ENCODE results near the gene TMEM168. TPM values are rescaled to one million over a fixed set of nuclear protein-coding genes. Genes with fewer than 3 reads are reported as not detected.

TMEM168 gene
- total and polyA plus RNA-seq, 12 donors, result 9.6 to 23.7 (median 17.5) TPM

GRCh38 chr7:112781110-112781509 is 9.1 kb downstream of the TMEM168 start:
- Histone ChIP-seq H3K4me1 (peaks cover 0 to 21% (median 11%) of the 10 kb centered on the region in 9 donors), H3K4me3 (no peak overlapping the region), H3K27me3 (no peaks in the 10 kb centered on the region), H3K9me3 (no peaks in the 10 kb centered on the region), H3K27ac (no peak overlapping the region), H3K36me3 (peaks cover 0 to 49% (median 10%) of the 10 kb centered on the region in 9 donors)
- no peak for TF ChIP-seq CTCF (IDR thresholded peaks at IDR 0.05)
- no peak for DNase-seq
- peak in 1 of 8 donors; percentile 54 for ATAC-seq
- intact Hi-C loops (cut with DNase I), result loop anchor here in 3 of 10 donors (10.0 kb wide), 2 partner anchors 334 to 1636 kb away; partner anchors contain the start of gene SMIM30 (in 2 of the 3)

GRCh38 chr7:112779667-112780066 is 10.5 kb downstream of the TMEM168 start:
- Histone ChIP-seq H3K4me1 (peaks cover 0 to 21% (median 11%) of the 10 kb centered on the region in 9 donors), H3K27ac (no peak overlapping the region), H3K4me3 (no peak overlapping the region), H3K27me3 (no peaks in the 10 kb centered on the region), H3K9me3 (no peaks in the 10 kb centered on the region), H3K36me3 (peaks cover 0 to 44% (median 10%) of the 10 kb centered on the region in 9 donors)
- 94 to 95% methylated on average over 4 of the region's 4 CpGs for WGBS, 2 donors
- ATAC-seq (no peak), DNase-seq (no peak)
- intact Hi-C loops (cut with DNase I), result loop anchor here in 3 of 10 donors (10.0 kb wide), 2 partner anchors 335 to 1635 kb away; partner anchors contain the start of gene SMIM30 (in 2 of the 3)
- no peak for TF ChIP-seq CTCF (IDR thresholded peaks at IDR 0.05)

- intact Hi-C loops (cut with DNase I), result no loop called here
- H3K9me3 ChIP-seq, result no peaks in the 10 kb centered on the region
- no peak overlapping the region for H3K4me3 ChIP-seq
- no peaks in the 10 kb centered on the region for H3K27me3 ChIP-seq
- H3K27ac ChIP-seq, result no peak overlapping the region
- H3K4me1 ChIP-seq, result peaks cover 0 to 18% (median 9%) of the 10 kb centered on the region in 9 donors
- no peak for DNase-seq
- H3K36me3 ChIP-seq, result peaks cover 0 to 30% (median 0%) of the 10 kb centered on the region in 9 donors
- ATAC-seq, result no peak
- TF ChIP-seq CTCF (IDR thresholded peaks at IDR 0.05), result no peak
These were observed 12.8 kb downstream of the TMEM168 start for GRCh38 chr7:112777406-112777805.

GRCh38 chr7:112771166-112771565 is 19.0 kb downstream of the TMEM168 start:
- intact Hi-C loops (cut with DNase I), result no loop called here

More at GRCh38 chr7:112771166-112771565, 19.0 kb downstream of the TMEM168 start:
- Histone ChIP-seq H3K36me3 (peaks cover 0 to 27% (median 0%) of the 10 kb centered on the region in 9 donors), H3K9me3 (no peaks in the 10 kb centered on the region), H3K4me1 (peaks cover 0 to 15% (median 0%) of the 10 kb centered on the region in 9 donors), H3K27ac (no peak overlapping the region), H3K4me3 (no peak overlapping the region), H3K27me3 (no peaks in the 10 kb centered on the region)
- 67 to 76% methylated on average over 1 of the region's 1 CpG for WGBS, 2 donors
- DNase-seq, result no peak
- no peak for ATAC-seq
- TF ChIP-seq CTCF (IDR thresholded peaks at IDR 0.05), result no peak
